ENCODE data around the gene SLC6A13. TPM values are rescaled to one million over a fixed set of nuclear protein-coding genes. Genes with fewer than 3 reads are reported as not detected.

Gene SLC6A13
- total and polyA plus RNA-seq, 2 donors (not counting 3 experiments of a cell fraction or from before 2014, with no cell fraction given), result 0.14 TPM; not detected in 1

GRCh38 chr12:212415-212714 is 50.3 kb downstream of the SLC6A13 start:
- Histone ChIP-seq H2AFZ (ENCODE audit: low read depth, low read length) (no peak overlapping the region), H3K27me3 (ENCODE audit: control insufficient read depth in 2 of 2, insufficient read depth in 2 of 2, low read length in 2 of 2) (no peaks in the 10 kb centered on the region), H3K4me3 (replicated peaks in 1 of 3; ENCODE audit: insufficient read depth in 1 of 3, low read depth in 1 of 3, low read length in 3 of 3) (no peak overlapping the region), H3K4me2 (ENCODE audit: insufficient read depth, low read length) (no peak overlapping the region), H3K4me1 (ENCODE audit: control insufficient read depth, extremely low read depth, insufficient read depth, low read length) (no peaks in the 10 kb centered on the region), H4K20me1 (replicated peaks; ENCODE audit: control insufficient read depth, extremely low read depth, insufficient read depth, low read length) (no peaks in the 10 kb centered on the region), H3K27ac (ENCODE audit: insufficient read depth, low read depth, low read length) (no peak overlapping the region), H3K9me1 (replicated peaks; ENCODE audit: control insufficient read depth, extremely low read depth, insufficient read depth, low read length) (no peaks in the 10 kb centered on the region), H3K36me3 (ENCODE audit: control insufficient read depth in 2 of 2, extremely low read depth in 1 of 2, insufficient read depth in 2 of 2, low read length in 2 of 2) (no peaks in the 10 kb centered on the region), H3K9me3 (replicated peaks; ENCODE audit: control insufficient read depth, insufficient read depth, low read length) (no peaks in the 10 kb centered on the region), H3K79me2 (ENCODE audit: control insufficient read depth, insufficient read depth, low read length) (no peaks in the 10 kb centered on the region), H3K9ac (replicated peaks; ENCODE audit: extremely low read depth, insufficient read depth, low read length) (no peak overlapping the region)
- DNase-seq (ENCODE audit: low read depth, low spot score), result no peak
- dilution Hi-C loops (cut with MboI; ENCODE audit: extremely low pct_ligation_motif_present, low sequenced_read_pairs) (no loop called here), intact Hi-C loops (cut with micrococcal nuclease) (no loop called here)
- ChIA-PET CTCF (interaction anchor here (0.9 to 1.3 kb wide), 3 partner anchors 8 to 41 kb away, joined by 4 to 5 read pairs (median 4); no protein-coding TSS in a partner anchor), POLR2A (no interaction called here)
- no peak for FAIRE-seq
- BruUV-seq (replicated peaks), result no TSS peak
- TF ChIP-seq, protein P1, sequence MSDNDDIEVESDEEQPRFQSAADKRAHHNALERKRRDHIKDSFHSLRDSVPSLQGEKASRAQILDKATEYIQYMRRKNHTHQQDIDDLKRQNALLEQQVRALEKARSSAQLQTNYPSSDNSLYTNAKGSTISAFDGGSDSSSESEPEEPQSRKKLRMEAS (IDR thresholded peaks at IDR 0.05; ENCODE audit: insufficient read depth, insufficient read length), result no peak
- TF ChIP-seq JUN (IDR thresholded peaks at IDR 0.05; ENCODE audit: borderline replicate concordance, insufficient read depth, insufficient read length, low read depth) (no peak), POLR2A (IDR thresholded peaks at IDR 0.05; ENCODE audit: low read depth, low read length) (no peak), FOS (IDR thresholded peaks at IDR 0.05; ENCODE audit: borderline replicate concordance, insufficient read depth, low read length) (no peak), EZH2 (IDR thresholded peaks at IDR 0.05; ENCODE audit: borderline replicate concordance, low read depth, low read length, severe bottlenecking) (no peak), MYC (IDR thresholded peaks at IDR 0.05; ENCODE audit: low read depth, low read length) (no peak), GATA2 (IDR thresholded peaks at IDR 0.05; ENCODE audit: insufficient read depth, insufficient read length, low read depth, low read length) (no peak)

DNA sequence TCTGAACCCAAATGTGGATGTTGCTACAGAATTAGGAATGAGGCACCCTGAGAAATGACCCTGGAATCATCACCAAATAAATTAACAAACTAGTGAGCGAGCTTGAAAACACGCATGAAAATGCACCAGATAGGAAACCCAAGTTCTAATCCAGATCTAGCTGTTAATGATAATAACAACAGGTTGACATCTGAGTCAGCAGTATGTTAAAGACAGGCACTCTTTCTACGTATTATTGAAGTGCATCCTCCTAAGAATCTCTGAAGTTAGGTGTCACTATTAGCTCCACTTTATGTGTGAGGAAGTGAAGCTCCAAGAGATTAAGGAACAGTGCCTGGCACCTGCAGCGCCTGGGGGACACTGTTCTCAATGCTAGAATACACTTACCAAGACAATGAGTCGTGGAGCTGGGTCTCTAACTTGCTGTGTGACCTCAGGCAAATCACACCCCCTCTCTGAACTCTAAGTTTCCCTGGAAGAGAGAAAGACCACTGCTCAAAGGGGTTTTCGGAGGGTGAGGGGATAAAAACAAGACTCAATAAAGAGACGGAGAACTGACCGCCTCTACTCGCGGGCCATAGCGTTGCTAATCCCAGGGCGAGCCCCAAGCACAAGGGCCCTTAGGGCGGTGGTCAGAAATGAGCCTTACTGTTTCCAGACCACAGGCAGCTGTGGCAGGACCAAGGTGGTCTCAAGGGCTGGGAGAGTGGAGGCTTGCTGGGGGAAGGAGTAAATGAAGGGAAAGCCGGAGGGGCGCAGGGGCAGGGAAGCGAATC is 50.8 kb downstream of the SLC6A13 start:
- no peaks in the 10 kb centered on the region for H3K27me3 ChIP-seq (ENCODE audit: control insufficient read depth in 2 of 2, insufficient read depth in 2 of 2, low read length in 2 of 2)
- BruUV-seq (replicated peaks), result no TSS peak
- dilution Hi-C loops (cut with MboI; ENCODE audit: extremely low pct_ligation_motif_present, low sequenced_read_pairs), result no loop called here
- no peaks in the 10 kb centered on the region for H3K4me1 ChIP-seq (ENCODE audit: control insufficient read depth, extremely low read depth, insufficient read depth, low read length)
- H3K9me3 ChIP-seq (replicated peaks; ENCODE audit: control insufficient read depth, insufficient read depth, low read length), result no peaks in the 10 kb centered on the region
- TF ChIP-seq, protein P2, sequence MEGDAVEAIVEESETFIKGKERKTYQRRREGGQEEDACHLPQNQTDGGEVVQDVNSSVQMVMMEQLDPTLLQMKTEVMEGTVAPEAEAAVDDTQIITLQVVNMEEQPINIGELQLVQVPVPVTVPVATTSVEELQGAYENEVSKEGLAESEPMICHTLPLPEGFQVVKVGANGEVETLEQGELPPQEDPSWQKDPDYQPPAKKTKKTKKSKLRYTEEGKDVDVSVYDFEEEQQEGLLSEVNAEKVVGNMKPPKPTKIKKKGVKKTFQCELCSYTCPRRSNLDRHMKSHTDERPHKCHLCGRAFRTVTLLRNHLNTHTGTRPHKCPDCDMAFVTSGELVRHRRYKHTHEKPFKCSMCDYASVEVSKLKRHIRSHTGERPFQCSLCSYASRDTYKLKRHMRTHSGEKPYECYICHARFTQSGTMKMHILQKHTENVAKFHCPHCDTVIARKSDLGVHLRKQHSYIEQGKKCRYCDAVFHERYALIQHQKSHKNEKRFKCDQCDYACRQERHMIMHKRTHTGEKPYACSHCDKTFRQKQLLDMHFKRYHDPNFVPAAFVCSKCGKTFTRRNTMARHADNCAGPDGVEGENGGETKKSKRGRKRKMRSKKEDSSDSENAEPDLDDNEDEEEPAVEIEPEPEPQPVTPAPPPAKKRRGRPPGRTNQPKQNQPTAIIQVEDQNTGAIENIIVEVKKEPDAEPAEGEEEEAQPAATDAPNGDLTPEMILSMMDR (IDR thresholded peaks at IDR 0.05; ENCODE audit: extremely low read depth in 1 of 2, insufficient read depth in 1 of 2, low read depth in 1 of 2, low read length in 2 of 2), result no peak
- TF ChIP-seq, protein P1 (IDR thresholded peaks at IDR 0.05; ENCODE audit: insufficient read depth, insufficient read length), result no peak
- TF ChIP-seq FOS (IDR thresholded peaks at IDR 0.05; ENCODE audit: borderline replicate concordance, insufficient read depth, low read length), result no peak
- TF ChIP-seq MYC (IDR thresholded peaks at IDR 0.05; ENCODE audit: low read depth, low read length), result no peak
- no peak for TF ChIP-seq GATA2 (IDR thresholded peaks at IDR 0.05; ENCODE audit: insufficient read depth, insufficient read length, low read depth, low read length)
- TF ChIP-seq POLR2A (IDR thresholded peaks at IDR 0.05; ENCODE audit: low read depth, low read length), result no peak
- TF ChIP-seq JUN (IDR thresholded peaks at IDR 0.05; ENCODE audit: borderline replicate concordance, insufficient read depth, insufficient read length, low read depth), result no peak
- TF ChIP-seq EZH2 (IDR thresholded peaks at IDR 0.05; ENCODE audit: borderline replicate concordance, low read depth, low read length, severe bottlenecking), result no peak
- no peak for TF ChIP-seq POLR2AphosphoS5 (IDR thresholded peaks at IDR 0.05; ENCODE audit: insufficient read depth, low read depth, low read length)
- FAIRE-seq (no peak), DNase-seq (ENCODE audit: low read depth, low spot score) (no peak)
- intact Hi-C loops (cut with micrococcal nuclease), result no loop called here
- no peak overlapping the region for H3K9ac ChIP-seq (replicated peaks; ENCODE audit: extremely low read depth, insufficient read depth, low read length)
- no peaks in the 10 kb centered on the region for H3K79me2 ChIP-seq (ENCODE audit: control insufficient read depth, insufficient read depth, low read length)
- ChIA-PET POLR2A (no interaction called here), CTCF (interaction anchor here (0.9 to 1.3 kb wide), 3 partner anchors 9 to 40 kb away, joined by 4 to 5 read pairs (median 4); no protein-coding TSS in a partner anchor)
- H3K4me3 ChIP-seq (replicated peaks in 1 of 3; ENCODE audit: insufficient read depth in 1 of 3, low read depth in 1 of 3, low read length in 3 of 3), result no peak overlapping the region
- no peak overlapping the region for H3K27ac ChIP-seq (ENCODE audit: insufficient read depth, low read depth, low read length)
- no peaks in the 10 kb centered on the region for H3K9me1 ChIP-seq (replicated peaks; ENCODE audit: control insufficient read depth, extremely low read depth, insufficient read depth, low read length)
- H2AFZ ChIP-seq (ENCODE audit: low read depth, low read length), result no peak overlapping the region
- H3K4me2 ChIP-seq (ENCODE audit: insufficient read depth, low read length), result no peak overlapping the region
- no peaks in the 10 kb centered on the region for H3K36me3 ChIP-seq (ENCODE audit: control insufficient read depth in 2 of 2, extremely low read depth in 1 of 2, insufficient read depth in 2 of 2, low read length in 2 of 2)
- no peaks in the 10 kb centered on the region for H4K20me1 ChIP-seq (replicated peaks; ENCODE audit: control insufficient read depth, extremely low read depth, insufficient read depth, low read length)

Data from endothelial cell of umbilical vein (primary cell).